Kidney (tissue), 14 donors: Measurements from ENCODE around the gene FLYWCH1. TPM values are rescaled to one million over a fixed set of nuclear protein-coding genes. Genes with fewer than 3 reads are reported as not detected.
A peak's percentile ranks its signal among the peaks of the same experiment; 100 is the strongest.

Experiments used
- DNase-seq, 5 donors: peaks; one replicate each; pipeline ENCODE4 v3.0.0-alpha.2; 2013 to 2020
- FAIRE-seq: peaks from 2 replicates; lab custom pipeline; 2012; peaks lifted over from hg19 to GRCh38; lab: Jason Lieb, UNC
- H3K27ac ChIP-seq, 2 donors: one replicate each; pipeline ENCODE4 v1.7.0; 2013; ENCODE audit warnings: low read depth in 2 of 2, low read length in 2 of 2, inconsistent platforms in 1 of 2
- H3K27me3 ChIP-seq: one replicate; pipeline ENCODE4 v1.7.1; 2013; ENCODE audit warnings: low read length, inconsistent platforms; ENCODE audit not compliant: control insufficient read depth, insufficient read depth
- H3K36me3 ChIP-seq, 3 donors: one replicate each; pipeline versions ENCODE4 v1.7.0 to v1.7.1; 2013; ENCODE audit warnings: low read length in 3 of 3, control low read depth in 1 of 3, inconsistent platforms in 1 of 3; ENCODE audit not compliant: insufficient read depth in 3 of 3, control insufficient read depth in 2 of 3
- H3K4me1 ChIP-seq, 3 donors: one replicate each; pipeline versions ENCODE4 v1.7.0 to v1.7.1; 2013; ENCODE audit warnings: low read length in 3 of 3, inconsistent platforms in 1 of 3, low read depth in 1 of 3; ENCODE audit not compliant: control insufficient read depth in 2 of 3, insufficient read depth in 2 of 3
- H3K4me3 ChIP-seq, 3 donors: one replicate each; pipeline versions ENCODE4 v1.7.0 to v1.8.1; 2013; ENCODE audit warnings: low read length in 3 of 3, control low read depth in 1 of 3, inconsistent platforms in 1 of 3
- H3K9ac ChIP-seq, 3 donors: one replicate each; pipeline versions ENCODE4 v1.7.0 to v1.7.1; 2013; ENCODE audit warnings: low read length in 3 of 3, control low read depth in 1 of 3, inconsistent platforms in 1 of 3
- H3K9me3 ChIP-seq, 3 donors: one replicate each; pipeline versions ENCODE4 v1.7.0 to v1.7.1; 2013; ENCODE audit warnings: low read length in 3 of 3, control low read depth in 1 of 3, inconsistent platforms in 1 of 3; ENCODE audit not compliant: control insufficient read depth in 2 of 3, insufficient read depth in 1 of 3
- CTCF ChIP-seq: IDR thresholded peaks from 3 replicates; pipeline ENCODE4 v1.5.1; 2012; ENCODE audit warnings: mild to moderate bottlenecking, moderate library complexity, borderline replicate concordance; ENCODE audit not compliant: insufficient read depth; ENCODE audit errors: extremely low read depth
- intact Hi-C: fragments of 100-400 bp; cut with DNase I; formaldehyde crosslinking; loops from one replicate; pipeline ENCODE4 v1.11.1; 2022
- polyA plus RNA-seq: library from polyadenylated mRNA; stranded (reverse); fragments of 350-450 nt; fragmentation: Illumina TruSeq; extraction: RNeasy Lipid Tissue Mini Kit (QIAGEN cat#74804); gene quantifications from one replicate; pipeline ENCODE4 v1.2.3, GENCODE V29; 2014; ENCODE audit warnings: low read depth, low replicate concordance; ENCODE audit not compliant: insufficient read depth
- total RNA-seq: library from RNA; stranded (reverse); fragmentation: NEBNext Ultra II Directional; extraction: Animal tissue kit (Norgen Biotek cat#: 25700); gene quantifications from one replicate; pipeline ENCODE4 v1.2.1, GENCODE V29; 2021
- donor health status: control.
- donor health status: control.
- donor health status: control.
- donor health status: control.
- donor health status: control.
- donor health status: DM: yes; HTN: yes; CAD: no.
- donor health status: Normal renal cell carcinoma (clear cell type).

Gene FLYWCH1
- total and polyA plus RNA-seq, 2 donors from 2014 or later: 24.5 to 36.8 TPM

- DNase-seq: peak in 2 of 5 donors; percentile 56 to 71
- peaks cover 15% of the 10 kb centered on the region for H3K27me3 ChIP-seq
- no peaks in the 10 kb centered on the region for H3K36me3 ChIP-seq
- no peak for FAIRE-seq
- H3K4me1 ChIP-seq: peaks cover 0 to 19% (median 0%) of the 10 kb centered on the region in 3 donors
- intact Hi-C loops: no loop called here
- H3K27ac ChIP-seq: no peak overlapping the region
- no peak for TF ChIP-seq CTCF
- no peak overlapping the region for H3K4me3 ChIP-seq
- no peak overlapping the region for H3K9ac ChIP-seq
- no peaks in the 10 kb centered on the region for H3K9me3 ChIP-seq
Observed at GRCh38 chr16:2967211-2967631, 55.5 kb downstream of the FLYWCH1 start.

DNA sequence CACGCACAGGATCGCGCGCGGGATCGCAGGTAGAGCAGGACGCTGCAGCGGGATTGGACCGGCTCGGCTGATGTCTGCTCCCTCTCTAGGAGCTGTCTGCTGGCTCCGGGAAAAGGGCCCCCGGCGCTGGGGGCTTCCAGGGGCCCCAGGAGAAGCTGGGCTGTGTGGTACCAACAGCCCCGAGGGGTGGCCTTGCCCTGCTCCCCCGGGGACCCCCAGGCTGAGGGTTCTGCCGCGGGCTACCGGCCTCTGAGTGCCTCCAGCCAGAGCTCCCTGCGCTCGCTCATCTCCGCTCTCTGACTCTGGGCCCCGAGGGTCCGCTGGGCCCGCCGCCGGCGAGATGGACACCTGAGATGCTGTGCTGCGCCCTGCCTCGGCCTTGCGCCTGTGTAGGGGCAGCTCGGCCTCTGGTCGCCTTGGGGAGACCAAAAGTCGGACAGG lies 56.0 kb downstream of the FLYWCH1 start:
- H3K27me3 ChIP-seq: peaks cover 15% of the 10 kb centered on the region
- intact Hi-C loops: no loop called here
- no peaks in the 10 kb centered on the region for H3K36me3 ChIP-seq
- H3K9ac ChIP-seq: no peak overlapping the region
- FAIRE-seq: no peak
- H3K9me3 ChIP-seq: no peaks in the 10 kb centered on the region
- no peak overlapping the region for H3K27ac ChIP-seq
- no peak overlapping the region for H3K4me3 ChIP-seq
- TF ChIP-seq CTCF: no peak
- DNase-seq: peak in 2 of 5 donors; percentile 65 to 78
- H3K4me1 ChIP-seq: peaks cover 0 to 19% (median 0%) of the 10 kb centered on the region in 3 donors

- FAIRE-seq (no peak), DNase-seq (no peak)
- Histone ChIP-seq H3K27ac (no peak overlapping the region), H3K4me3 (peak overlapping the region in 1 of 3 donors; percentile 68), H3K9me3 (no peaks in the 10 kb centered on the region), H3K27me3 (peaks cover 15% of the 10 kb centered on the region), H3K4me1 (peaks cover 0 to 19% (median 0%) of the 10 kb centered on the region in 3 donors), H3K36me3 (no peaks in the 10 kb centered on the region), H3K9ac (no peak overlapping the region)
- intact Hi-C loops: no loop called here
- no peak for TF ChIP-seq CTCF
Observed at GRCh38 chr16:2968368-2968737, 56.6 kb downstream of the FLYWCH1 start.
